ENCODE results near the gene MATK.

The MATK gene

DNA sequence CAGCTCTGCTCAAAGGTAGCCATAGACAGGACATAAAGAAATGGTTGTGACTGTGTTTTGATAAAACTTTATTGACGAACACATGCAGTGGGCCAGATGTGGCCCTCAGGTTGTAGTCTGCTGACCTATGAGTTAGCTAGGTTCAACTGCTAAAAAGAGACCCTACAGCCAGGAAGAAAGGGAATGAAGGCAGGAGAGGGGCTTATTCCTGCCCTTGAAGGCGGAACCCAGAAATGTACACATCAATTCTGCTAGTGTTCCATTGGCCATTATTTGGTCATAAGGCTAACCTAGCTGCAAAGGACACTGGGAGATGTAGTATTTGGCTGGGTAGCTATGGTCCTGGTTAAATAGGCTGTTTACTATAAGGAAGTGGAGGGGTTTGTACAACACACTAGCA lies 42.7 kb downstream of the MATK start:
- DNase-seq, result no peak

DNA sequence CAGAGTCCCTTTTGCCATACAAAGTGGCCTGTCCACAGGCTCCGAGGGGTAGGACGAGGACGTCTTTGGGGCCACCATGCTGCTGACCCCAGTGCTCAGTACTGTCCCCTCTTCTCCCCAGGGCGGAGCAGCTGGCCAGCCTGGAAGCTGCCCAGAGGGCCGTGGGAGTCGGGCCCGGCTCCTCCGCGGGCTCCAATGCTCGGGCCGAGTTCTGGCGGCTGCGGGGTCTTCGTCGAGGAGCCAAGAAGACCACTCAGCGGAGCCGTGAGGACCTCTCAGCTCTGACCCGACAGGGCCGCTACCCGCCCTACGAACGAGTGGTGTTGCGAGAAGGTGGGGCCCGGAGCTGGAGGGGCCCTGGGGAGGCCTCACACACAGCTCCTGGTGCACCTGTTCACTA lies 45.8 kb downstream of the MATK start:
- DNase-seq, result no peak

DNA sequence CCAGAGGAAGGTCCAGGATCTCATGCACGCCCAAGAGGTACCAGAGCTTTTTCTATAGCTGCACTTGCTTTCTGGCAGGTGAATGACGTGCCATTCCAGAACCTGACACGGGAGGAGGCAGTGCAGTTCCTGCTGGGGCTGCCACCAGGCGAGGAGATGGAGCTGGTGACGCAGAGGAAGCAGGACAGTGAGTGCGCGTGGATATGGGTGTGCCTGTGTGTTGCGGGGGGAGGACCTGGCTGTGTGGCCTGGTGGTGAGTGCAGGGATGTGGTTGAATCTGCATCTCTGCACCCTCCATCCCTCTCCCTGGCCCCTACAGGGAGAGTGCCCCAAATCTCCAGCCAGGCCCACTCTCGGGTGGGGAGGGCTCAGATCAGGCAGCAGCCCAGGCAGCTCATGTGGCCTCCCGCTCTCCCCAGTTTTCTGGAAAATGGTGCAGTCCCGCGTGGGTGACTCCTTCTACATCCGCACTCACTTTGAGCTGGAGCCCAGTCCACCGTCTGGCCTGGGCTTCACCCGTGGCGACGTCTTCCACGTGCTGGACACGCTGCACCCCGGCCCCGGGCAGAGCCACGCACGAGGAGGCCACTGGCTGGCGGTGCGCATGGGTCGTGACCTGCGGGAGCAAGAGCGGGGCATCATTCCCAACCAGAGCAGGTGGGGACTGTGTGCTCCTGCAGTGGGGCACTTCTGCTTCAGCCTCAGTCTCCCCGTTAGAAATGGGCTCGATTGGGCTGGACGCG lies 47.5 kb downstream of the MATK start:
- DNase-seq, result no peak

DNA sequence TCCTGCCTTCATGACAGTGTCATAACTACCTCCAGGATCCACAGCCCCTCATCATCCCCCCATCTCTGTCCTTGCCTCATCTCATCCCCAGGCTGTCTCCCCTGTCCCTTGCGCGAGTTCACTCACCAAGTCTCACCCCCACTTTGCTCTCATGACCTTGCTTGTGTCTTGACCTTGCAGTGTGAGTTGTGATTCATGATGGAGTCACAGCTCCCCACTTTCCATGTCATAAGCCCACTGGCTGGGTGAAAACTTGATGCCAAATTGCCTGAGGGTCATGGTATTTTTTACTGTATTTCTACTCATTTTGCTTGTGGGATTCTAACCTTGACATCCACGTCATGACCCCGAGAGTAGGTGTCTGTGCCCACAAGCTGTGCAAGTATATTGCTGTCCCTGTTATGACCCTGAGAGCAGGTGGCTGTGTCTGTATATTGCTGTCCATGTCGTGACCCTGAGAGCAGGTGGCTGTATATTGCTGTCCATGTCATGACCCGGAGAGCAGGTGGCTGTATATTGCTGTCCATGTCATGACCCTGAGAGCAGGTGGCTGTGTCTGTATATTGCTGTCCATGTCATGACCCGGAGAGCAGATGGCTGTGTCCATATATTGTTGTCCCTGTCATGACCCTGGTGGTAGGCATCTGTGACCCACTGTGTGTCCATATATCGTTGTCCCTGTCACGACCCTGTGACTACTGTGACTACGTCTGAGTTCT lies 48.5 kb downstream of the MATK start:
- DNase-seq, result no peak

DNA sequence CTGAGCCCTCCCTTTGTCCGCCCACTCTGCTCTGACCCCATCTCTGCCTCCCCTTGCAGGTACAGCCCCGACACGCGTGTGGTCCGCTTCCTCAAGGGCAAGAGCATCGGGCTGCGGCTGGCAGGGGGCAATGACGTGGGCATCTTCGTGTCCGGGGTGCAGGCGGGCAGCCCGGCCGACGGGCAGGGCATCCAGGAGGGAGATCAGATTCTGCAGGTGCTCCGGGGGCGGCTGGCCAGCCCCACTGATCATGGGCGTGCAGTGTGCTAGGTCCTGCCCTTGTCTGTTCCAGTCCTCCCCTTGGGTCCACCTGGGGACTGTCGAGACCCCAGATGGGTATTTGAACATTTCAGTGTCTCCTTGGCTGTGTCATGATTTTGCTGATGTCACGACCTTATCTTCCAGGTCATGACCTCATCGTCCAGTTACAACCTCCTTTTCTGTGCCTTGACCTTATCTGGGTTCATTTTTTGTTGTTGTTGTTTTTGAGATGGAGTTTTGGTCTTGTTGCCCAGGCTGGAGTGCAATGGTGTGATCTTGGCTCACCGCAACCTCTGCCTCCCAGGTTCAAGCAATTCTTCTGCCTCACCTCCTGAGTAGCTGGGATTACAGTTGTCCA lies 50.0 kb downstream of the MATK start:
- DNase-seq, result no peak

DNA sequence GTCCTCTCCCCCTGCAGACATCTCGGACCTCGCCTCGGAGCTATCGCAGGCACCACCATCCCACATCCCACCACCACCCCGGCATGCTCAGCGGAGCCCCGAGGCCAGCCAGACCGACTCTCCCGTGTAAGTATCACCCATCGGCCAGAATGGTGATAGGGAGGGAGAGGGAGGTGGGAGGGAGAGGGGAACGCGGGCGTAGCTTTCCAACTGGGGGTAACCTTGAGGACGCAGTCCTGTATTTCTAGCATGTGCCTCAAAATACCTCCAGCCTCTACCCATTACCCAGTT lies 51.9 kb downstream of the MATK start:
- no peak for DNase-seq

DNA sequence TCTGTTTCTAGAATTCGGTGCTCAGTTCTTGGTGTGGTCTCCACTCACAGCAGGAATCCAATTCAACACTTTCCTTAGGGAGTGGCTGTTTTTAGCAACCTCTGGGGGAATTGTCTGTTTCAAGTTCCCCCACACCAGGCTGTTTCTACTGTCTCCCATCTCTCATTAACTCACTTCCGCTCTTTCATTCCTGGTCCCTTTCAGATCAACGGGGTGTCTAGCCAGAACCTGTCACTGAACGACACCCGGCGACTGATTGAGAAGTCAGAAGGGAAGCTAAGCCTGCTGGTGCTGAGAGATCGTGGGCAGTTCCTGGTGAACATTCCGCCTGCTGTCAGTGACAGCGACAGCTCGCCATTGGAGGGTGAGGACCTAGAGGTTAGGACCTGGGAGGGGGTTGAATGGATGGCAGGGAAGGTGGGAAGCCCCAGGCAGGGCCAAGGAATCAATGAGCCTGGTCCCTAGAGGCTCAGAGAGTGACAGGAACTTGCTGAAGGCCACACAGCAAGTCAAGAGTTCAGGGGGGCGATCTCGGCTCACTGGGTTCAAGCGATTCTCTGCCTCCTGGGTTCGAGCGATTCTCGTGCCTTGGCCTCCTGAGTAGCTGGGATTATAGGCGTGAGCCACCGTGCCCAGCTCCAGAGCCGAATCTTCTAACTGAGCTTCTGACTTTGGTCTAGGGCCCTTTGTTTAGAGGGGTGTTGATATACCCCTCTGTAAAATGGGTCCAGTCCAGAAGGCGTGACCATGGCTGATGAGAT lies 52.5 kb downstream of the MATK start:
- no peak for DNase-seq

DNA sequence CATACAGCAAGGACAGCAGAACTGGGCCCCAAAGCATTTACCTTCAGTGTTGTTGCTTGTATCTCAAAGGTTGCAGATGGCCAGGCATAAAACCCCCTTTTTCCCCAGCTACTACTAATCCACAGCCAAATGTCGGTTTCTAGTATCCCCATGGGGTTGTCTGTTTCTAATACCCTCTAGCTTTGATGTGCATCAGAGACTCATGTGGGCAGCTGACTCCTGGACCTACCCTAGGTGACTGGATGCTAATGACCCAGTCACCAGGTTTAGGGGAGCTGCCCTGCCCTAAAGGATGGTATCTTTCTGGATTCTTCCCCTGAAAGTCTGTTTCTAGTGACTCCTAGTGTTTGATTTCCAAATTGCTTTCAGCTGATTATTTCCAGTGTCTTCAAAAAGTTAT lies 54.1 kb downstream of the MATK start:
- DNase-seq, result no peak

DNA sequence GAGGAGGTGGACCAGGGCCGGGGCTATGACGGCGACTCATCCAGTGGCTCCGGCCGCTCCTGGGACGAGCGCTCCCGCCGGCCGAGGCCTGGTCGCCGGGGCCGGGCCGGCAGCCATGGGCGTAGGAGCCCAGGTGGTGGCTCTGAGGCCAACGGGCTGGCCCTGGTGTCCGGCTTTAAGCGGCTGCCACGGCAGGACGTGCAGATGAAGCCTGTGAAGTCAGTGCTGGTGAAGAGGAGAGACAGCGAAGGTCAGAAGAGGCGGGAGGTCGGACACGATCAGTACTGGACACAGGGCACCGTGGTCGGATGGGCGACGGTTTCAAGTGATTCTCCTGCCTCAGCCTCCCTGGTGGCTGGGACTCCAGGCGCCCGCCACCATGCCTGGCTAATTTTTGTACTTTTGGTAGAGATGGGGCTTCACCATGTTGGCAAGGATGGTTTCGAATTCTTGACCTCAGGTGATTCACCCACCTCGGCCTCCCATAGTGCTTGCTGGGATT lies 55.7 kb downstream of the MATK start:
- no peak for DNase-seq

Measured in NCI-H2081 treated with DMSO at 0.1 percent for 48 hours (cell line).